Stimulated activated CD4-positive, alpha-beta T cell treated with anti-CD3 and anti-CD28 coated beads, Interleukin-15, amount 100 ng/mL, for 48 hours (primary cell): Measurements from ENCODE around the gene GOLGA6L6.
"Not testable (repeated sequence)": the region's sequence is repeated elsewhere in the genome, so short reads cannot be mapped to it uniquely, and the experiment has no call there.

ENCODE experiments used
- DNase-seq, 2 donors: peaks; one replicate each; pipeline ENCODE4 v3.0.0-alpha.2; 2020; ENCODE audit warnings: low read depth in 2 of 2

GOLGA6L6 gene, protein sequence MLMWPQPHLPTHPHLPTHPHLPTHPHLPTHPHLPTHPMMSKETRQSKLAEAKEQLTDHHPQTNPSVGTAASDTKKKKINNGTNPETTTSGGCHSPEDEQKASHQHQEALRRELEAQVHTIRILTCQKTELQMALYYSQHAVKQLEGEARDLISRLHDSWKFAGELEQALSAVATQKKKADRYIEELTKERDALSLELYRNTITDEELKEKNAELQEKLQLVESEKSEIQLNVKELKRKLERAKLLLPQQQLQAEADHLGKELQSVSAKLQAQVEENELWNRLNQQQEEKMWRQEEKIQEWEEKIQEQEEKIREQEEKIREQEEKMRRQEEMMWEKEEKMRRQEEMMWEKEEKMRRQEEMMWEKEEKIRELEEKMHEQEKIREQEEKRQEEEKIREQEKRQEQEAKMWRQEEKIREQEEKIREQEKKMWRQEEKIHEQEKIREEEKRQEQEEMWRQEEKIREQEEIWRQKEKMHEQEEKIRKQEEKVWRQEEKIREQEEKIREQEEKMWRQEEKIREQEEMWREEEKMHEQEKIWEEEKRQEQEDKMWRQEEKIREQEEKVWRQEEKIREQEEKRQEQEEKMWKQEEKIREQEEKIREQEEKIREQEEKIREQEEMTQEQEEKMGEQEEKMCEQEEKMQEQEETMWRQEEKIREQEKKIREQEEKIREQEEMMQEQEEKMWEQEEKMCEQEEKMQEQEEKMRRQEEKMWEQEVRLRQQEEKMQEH

DNA sequence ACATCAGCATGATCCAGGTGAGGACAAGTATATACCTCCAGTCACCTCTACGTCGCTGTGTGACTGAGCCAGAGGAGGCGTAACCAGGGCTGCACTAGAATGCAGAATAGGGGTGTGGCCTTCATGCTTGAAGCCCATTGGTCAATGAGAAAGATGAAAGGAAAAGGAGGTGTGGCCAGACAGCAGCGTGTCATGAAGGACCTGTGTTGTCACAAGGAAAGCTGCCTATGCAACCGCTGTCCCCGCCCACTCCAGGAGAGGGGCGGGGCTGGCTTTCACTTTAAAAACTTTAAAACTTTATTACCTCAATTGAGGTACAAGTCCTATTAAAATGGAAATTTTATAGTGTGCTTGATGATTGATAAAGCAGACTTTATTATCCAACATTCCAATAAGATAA, at the start of gene GOLGA6L6:
TSS of gene GOLGA6L6 (minus strand) at position 101 of the 400 bp plus-strand sequence. CDS start at position 10, 91 bp downstream.
- not testable (repeated sequence) for DNase-seq

DNA sequence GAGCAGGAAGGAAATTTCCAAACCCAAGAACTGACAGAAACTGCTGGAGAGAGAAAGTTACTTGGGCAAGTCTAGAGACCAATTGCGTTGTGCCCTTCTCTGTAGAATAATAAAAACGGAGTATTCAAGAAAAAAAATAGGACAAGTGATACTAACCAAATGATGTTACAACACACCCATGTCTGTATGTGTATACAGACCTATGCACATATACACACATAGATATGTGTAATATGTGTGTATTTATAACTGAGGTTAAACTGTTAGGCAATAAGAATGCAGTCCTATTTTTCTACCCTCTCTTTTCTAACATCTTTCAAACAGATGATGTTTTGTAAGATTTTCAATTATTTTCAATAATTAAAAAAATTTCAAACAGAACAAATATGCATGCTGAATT, 48.5 kb upstream of the GOLGA6L6 start:
- DNase-seq: not testable (repeated sequence)

DNA sequence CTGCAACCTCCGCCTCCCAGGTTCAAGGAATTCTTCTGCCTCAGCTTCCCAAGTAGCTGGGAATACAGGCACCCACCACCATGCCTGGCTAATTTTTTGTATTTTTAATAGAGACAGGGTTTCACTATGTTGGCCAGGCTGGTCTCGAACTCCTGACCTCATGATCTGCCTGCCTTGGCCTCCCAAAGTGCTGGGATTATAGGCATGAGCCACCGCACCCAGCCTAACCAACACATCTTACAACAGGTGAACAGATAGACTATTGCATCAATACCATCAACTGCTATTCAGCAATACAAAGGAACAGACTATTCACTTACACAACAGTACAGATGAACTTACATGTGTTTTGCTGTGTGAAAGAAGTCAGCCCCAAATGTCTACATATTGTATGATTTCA, 45.2 kb upstream of the GOLGA6L6 start:
- not testable (repeated sequence) for DNase-seq

DNA sequence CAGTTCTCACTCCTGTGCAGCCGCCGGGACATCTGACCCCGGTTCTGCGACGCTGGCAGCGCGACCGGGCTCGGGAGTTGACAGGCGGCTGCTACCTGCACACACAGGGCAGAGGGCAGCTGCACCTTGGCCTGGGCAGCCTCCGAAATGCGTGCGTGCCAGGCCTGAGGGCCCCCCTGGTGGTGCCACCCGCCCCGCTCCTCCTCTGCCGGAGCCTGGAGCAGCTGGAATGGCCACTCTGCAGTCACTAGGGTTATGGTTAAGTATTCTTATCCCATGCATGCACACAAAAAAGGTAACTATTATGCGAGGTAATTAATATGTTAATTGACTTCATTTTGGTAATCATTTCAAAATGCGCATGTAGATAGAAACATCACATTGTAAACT, 41.1 kb upstream of the GOLGA6L6 start:
- DNase-seq: not testable (repeated sequence)

DNA sequence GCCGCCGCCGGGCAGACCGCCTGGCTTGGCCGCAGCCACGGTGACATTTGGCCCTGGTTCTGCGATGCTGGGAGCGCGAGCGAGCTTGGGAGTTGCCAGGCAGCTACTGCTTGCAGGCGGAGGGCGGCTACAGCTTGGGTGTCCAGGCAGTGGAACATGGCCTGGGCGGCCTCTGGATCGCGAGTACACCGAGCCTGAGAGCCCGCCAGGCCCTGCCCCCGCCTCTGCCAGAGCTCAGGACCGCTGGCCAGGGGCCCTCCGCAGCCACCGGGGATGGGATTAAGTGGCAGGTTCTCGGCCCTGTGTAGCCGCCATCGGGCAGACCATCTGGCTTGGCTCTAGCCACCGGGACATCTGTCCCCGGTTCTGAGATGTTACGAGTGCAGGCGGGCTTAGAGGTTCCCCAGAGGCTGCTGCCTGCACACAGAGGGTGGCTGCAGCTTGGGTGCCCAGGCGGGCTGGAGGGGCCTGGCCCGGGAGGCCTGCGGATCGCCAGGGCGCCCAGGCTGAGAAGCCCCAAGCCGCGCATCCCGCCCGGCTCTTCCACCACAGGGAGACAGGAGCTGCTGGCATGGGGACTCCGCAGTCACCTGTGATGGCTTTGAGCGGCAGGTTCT, 40.6 kb upstream of the GOLGA6L6 start:
- not testable (repeated sequence) for DNase-seq

DNA sequence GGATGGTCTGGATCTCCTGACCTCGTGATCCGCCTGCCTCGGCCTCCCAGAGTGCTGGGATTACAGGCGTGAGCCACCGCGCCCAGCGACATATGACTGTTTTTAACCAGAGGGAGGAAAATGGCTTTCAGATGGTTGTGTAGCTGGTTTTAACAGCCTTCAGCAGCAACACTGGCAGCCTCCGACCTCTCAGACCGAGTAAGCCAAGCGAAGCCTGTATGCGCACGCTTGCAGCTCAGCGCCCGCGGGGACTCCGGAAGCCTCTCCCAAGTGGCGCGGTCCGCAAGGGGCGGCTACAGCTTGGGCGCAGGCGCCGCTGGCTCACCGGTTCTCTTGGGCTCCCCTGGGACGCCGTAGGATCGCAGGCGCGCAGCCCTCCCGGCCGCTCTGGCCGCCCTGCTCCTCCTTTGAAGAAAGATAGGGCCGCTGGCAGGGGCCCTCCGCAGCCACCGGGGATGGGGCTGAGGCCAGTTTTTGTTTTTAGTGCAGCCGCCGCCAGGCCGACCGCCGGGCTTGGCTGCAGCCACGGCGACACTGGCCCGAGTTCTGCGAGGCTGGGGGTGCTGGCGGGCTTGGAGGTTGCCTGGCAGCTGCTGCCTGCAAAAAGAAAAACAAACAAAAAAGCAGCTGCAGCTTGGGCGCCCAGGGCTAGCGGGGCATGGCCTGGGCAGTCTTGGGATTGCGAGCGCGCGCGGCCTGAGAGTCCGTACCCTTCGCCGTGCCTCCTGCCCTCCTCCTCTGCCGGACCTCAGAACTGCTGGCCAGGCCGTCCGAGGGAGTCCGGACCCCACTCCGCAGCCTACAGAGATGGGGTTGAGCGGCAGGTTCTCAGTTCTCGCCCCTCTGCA, 39.9 kb upstream of the GOLGA6L6 start:
- DNase-seq: not testable (repeated sequence)

DNA sequence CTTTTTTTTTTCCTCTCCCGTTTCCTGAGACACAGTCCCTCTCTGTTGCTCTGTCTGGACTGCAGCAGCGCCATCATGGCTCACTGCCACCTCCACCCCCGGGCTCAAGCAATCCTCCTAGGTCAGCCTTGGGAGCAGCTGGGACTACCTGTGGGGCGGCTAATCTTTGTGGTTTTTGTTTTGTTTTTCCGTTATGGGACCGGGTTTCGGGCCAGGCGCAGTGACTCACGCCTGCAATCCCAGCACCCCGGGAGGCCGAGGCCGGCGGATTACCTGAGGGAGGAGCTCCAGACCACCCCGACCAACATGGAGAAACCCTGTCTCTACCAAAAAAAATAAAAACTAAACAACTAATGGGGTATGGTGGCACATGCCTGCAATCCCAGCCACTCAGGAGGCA, 38.1 kb upstream of the GOLGA6L6 start:
- not testable (repeated sequence) for DNase-seq

DNA sequence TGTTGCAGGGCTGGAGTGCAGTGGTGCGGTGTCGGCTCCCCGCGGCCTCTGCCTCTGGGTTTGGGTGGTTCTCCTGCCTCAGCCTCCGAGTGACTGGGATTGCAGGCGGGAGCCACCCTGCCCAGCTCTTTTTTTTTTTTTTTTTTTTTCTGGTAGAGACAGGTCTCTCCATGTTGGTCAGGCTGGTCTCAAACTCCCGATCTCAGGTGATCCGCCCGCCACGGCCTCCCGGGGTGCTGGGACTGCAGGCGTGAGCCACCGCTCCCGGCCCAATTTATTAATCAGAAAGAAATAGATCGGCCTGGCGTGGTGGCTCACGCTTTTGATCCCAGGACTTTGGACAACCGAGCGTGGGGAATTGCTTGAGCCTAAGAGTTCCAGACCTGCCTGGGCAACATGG, 9.7 kb upstream of the GOLGA6L6 start:
- DNase-seq: not testable (repeated sequence)

DNA sequence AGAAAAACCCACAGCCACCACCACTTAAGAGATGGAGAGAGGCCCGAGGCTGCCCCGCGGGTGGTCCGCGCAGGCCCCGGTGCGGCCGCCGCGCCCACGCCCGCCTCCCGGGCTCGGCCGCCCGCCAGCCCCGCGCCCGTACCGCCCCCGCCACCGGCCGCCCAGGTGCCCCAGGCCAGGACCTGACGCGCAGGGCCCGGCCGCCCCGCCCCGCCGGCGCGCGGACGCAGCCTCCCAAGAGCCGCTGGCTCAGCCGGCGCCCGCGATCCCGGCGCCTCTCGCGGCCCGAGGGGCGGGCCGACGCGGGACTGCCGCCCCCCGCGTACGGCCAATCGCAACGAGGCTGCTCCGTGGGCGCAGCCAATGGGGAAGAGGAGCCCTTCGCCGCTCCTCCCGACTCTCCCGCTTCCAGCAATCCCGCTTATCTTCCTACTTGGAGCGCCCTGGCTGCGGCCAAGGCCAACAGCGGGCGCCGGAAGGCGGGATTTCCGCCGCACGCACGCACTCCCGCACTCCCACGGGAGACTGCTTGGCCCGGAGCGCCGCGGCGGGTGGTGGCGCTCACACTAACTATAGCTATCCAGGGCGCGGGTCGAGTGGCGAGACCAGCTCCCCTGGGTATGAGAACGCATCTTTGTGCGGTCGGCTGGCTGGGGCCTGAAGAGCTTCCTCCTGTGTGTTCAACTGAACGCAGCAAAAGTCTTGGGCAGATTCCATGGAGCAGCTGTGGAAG, 35.5 kb downstream of the GOLGA6L6 start:
- not testable (repeated sequence) for DNase-seq

DNA sequence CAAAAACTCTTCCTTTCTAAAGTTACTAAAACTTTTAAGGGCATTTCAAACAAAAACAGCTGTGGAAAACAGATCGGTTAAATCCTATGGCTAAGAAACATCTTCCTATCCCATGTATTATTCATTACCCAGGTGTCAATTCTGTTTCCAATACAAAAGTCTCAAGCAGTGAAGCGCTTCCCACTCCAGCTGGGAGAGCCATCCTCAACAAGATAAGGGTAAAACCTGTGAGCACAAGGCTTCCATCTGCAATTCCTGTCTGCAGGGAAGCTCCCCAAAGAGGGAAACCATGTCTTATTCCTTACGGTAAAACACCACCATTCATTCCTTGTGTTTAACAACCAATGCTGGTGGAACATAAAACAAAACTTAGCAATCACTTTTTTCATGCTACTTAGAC, 38.8 kb downstream of the GOLGA6L6 start:
- not testable (repeated sequence) for DNase-seq

DNA sequence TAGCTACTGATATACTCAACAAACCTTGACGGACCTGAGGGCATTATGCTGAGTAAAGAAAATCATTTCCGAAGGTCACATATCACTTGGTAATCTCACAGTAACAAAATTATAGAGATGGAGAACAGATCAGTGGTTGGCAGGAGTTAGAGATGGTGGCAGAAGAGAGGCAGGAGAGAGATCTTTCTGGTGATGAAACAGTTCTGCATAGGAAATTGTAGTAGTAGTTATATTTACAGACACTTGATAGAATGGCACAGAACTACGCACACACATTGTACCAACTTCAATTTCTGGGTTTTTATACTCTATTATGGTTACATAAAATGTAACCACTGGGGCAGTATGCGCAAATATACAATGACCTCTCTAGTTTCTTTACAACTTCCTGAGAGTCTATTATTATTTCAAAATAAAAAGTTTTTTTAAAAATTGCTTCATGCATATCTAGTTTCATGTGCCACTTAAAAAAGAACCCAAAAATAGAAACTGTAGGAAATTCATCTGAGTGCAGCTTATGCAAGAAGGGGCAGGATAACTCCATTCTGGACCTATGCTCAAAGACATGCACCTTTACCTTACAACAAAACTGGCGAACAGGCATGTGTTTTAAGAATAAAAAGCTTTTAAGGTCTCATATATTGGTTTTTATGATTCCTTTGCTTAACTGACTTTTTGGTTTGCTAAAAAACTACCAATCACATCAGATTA, 39.9 kb downstream of the GOLGA6L6 start:
- DNase-seq: not testable (repeated sequence)

DNA sequence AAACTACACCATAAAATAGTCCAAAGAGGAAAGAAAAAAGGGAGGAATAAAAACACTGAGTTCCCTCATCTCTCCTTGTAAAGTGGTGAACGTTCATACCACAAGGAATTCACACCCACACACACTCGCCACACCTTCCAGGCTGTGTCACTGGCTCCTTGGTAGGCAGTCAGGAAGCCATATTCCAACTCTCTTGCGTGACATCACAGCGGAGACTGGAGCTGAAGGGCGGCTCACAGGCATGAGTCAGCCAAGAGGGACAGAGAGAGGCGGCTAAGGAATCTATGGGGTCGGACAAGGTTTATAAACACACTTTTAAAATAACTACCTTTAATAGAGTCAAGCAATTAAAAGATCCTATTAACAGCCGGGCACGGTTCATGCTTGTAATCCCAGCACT, 43.8 kb downstream of the GOLGA6L6 start:
- DNase-seq: not testable (repeated sequence)

DNA sequence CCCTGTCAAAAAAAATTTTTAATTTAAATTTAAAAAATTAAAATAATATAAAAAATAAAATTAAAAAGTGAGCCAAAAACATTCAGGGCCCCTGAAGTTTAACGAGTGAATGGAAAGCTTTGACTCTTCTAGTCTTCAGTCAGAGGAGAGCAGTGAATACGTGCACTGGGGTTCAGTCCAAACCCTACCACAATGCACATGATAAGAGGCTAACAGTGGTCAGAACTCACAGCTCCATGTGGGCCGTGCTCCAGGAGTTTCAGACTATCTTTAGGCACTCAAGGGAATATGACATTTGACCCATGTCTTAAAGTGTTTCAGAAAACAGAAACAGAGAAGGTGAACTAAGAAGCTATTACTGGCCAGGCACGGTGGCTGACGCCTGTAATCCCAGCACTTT, 48.6 kb downstream of the GOLGA6L6 start:
- DNase-seq: not testable (repeated sequence)

DNA sequence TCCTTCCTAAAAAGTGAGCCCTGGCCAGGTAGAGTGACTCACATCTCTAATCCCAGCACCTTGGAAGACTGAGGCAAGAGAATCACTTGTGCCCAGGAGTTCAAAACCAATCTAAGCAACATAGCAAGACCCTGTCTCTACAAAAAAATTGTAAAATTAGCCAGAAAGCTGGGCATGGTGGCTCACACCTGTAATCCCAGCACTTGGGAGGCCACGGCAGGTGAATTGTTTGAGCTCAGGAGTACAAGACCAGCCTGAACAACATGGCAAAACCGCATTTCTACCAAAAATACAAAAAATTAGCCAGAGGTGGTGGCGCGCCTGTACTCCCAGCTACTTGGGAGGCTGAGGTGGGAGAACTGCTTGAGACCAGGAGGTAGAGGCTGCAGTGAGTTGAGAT, 49.0 kb downstream of the GOLGA6L6 start:
- DNase-seq: not testable (repeated sequence)

DNA sequence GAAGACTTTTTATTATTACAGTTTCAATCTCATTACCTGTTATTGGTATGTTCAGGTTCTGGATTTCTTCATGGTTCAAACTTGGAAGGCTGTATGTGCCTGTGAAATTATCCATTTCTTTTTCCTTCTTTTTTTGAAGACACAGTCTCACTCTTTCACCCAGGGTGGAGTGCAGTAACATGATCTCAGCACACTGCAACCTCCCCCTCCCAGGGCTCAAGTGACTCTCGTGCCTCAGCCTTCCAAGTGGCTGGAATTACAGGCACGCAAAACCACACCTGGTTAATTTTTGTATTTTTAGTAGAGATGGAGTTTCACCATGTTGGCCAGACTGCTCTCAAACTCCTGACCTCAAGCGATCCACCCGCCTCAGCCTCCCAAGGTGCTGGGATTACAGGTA, 52.3 kb downstream of the GOLGA6L6 start:
- DNase-seq: not testable (repeated sequence)
